GM19372 (cell line): ENCODE results near the gene INPP5D.
"Not testable (repeated sequence)": the region's sequence is repeated elsewhere in the genome, so short reads cannot be mapped to it uniquely, and the experiment has no call there.

ENCODE experiments used
- ATAC-seq: cut with Tn5 transposase; IDR thresholded peaks from one replicate; pipeline ENCODE4 v1.9.1; 2021; ENCODE audit warnings: mild to moderate bottlenecking, low read depth, moderate library complexity; ENCODE audit not compliant: unreplicated experiment

The INPP5D gene

DNA sequence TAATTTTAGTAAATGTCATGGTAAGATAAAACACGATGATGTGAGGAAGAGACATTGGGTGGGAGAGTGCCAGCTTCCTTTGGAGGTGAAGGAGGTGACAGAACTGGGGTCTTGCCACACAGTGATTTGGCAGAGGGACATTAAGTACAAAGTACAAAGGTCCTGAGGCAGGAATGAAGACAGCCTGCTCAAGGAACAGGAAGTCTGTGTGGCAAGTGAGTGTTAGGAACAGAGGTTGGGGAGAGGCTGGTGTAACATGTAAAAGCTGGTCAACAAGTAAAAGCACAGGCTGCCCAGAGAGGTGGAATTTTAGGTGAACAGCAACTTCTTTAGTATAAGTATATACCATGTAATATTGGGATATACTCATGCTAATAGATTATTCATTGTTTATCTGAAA, 73.1 kb downstream of the INPP5D start:
- ATAC-seq = no peak

GRCh38 chr2:233135421-233135820, 75.3 kb downstream of the INPP5D start:
- no peak for ATAC-seq

- no peak for ATAC-seq
These were observed 76.9 kb downstream of the INPP5D start for GRCh38 chr2:233137040-233137439.

DNA sequence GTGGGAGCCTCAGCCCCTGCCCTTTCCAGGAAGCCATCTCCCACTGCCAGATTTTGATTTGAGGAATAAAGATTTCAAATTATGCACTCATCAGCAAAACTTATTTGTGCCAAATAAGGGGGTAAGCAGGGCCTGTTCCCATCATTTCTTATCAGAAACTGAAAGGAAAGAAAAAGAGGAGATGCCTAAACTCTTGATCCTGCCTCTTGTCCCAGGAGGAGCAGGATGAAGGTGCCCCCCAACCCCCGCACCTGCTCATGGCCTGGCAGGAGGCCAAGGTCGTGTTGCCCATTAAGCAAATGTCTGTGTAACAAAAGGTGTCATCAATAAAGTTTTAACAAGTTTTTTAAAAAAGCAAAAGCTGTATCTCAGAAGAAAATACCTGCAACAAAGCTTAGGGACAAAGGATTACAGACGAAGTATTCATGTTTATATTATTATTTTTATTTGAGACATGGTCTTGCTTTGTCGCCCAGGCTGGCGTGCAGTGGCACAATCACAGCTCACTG, 80.0 kb downstream of the INPP5D start:
- no peak for ATAC-seq

DNA sequence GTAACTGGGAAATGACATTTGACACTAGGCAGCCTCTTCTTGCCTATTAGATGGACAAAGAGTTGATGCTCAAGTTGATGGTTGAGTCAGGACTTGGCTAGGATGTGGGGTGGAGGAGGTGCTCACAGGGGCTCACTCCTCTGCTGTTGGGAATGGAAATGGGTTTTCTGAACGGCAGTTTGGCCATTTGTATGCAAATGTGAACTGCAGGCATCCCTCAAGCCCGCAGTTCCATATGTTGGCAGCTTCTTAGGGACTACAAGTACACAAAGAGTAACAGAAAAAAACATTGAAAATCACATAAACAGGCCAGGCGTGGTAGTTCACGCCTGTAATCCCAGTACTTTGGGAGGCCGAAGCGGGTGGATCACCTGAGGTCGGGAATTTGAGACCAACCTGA, 80.8 kb downstream of the INPP5D start:
- no peak for ATAC-seq

DNA sequence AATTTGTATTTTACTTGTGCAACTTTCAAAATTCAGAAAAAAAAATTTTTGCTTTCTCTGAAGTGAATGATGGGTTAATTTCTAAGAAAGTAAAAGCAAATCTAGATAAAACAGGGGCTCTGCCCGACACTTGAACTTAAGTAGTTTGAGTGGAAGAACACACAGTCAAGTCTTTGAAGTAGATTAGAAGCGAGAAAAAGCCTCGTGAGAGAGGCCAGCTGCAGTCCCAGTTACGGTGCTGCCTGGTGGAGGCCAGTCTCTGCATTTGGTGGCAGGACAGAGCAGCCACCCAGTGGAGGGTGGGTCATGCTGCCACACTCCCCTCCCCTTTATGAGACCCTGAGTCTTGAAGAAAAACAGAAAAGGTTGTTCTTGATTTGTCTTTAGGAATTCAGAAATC, 81.8 kb downstream of the INPP5D start:
- ATAC-seq = no peak

GRCh38 chr2:233142355-233142897, 82.3 kb downstream of the INPP5D start:
- peak; percentile 74 for ATAC-seq

GRCh38 chr2:233143700-233144331, 83.7 kb downstream of the INPP5D start:
- ATAC-seq = no peak

- ATAC-seq = no peak
These were observed 85.6 kb downstream of the INPP5D start for GRCh38 chr2:233145726-233146125.

DNA sequence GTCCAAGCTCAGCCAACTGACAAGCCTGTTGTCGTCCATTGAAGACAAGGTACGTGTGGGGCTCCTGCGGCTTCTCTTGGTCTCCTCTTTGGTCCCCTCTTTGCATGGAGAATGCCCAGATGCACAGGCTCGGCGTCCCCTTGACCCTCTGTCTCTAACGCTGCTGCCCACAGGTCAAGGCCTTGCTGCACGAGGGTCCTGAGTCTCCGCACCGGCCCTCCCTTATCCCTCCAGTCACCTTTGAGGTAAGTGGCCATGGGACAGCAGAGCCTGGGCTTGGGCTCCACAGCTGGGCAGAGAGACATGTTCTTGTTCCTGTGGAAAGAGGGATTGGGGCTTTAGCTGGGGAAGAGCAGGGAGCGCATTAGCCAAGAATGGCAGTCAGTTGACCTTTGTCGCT, 86.1 kb downstream of the INPP5D start:
- ATAC-seq = no peak

GRCh38 chr2:233147136-233147828, 87.1 kb downstream of the INPP5D start:
- no peak for ATAC-seq

- no peak for ATAC-seq
These were observed 87.7 kb downstream of the INPP5D start for GRCh38 chr2:233147829-233148167.

DNA sequence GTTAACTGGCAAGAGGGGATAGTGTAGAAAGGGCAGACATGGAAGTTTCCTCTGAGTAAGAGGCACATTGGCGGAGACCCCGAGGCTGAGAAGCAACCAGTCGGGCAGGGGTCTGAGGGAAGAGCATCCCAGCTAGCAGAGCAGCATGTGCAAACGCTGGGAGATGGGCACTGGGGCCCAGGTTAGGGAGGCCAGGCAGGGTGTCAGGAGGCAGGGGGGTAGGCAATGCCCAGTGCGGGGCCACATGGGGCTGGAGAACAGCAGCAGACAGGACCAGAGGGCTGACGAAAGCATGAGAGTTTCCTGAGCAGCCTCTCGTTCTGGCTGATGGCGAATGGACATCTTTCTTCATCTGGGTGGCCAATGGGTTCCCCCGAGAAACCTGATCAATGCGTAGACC, 88.2 kb downstream of the INPP5D start:
- no peak for ATAC-seq

DNA sequence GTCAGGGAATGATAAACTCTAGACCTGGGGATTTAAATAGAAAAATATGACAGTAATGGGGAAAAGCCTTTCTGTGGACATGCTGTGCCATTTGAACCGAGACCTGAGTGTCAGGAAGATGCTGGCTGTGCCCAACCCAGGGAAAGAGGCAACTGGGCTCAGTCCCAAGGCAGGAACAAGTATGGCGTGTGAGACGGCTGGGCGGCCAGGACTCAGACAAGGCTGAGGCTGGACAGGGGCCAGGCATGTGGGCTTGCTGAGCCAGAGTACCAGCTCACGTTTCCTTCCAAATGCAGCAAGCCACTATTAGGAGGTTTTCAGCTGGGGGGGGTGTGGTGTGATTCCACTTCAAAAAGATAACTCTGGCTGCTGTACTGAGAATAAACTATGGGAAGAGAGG, 92.4 kb downstream of the INPP5D start:
- ATAC-seq = no peak

DNA sequence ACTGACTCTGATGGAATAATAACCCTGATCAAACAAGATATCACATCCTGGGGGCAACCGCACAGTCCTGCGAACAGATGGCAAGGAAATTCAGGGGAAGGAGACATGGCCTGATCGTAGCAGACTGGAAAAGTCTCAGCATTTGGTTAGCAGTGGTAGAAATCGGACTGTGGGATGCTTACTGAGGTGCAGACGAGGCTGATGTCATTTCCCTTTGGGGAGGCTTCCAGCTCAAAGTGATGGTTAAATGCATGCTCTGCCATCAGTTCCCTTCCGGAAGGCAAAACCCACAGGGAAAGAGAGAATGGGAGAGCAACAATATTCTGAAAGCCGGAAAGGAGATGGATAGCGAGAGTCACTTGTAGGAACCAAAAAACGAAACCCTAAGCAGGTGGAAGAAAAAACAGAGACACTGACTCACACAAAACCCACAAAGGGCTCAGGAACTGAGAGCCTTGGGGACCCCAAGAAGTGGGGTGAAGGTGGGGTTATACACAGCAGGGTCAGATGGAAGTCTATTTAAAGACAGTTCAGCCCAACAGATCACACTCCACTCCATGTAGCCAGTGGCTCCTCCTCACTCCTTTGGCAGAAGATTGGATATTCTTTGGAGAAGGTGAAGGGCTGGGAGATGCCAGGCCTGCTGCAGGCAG, 93.1 kb downstream of the INPP5D start:
- no peak for ATAC-seq

DNA sequence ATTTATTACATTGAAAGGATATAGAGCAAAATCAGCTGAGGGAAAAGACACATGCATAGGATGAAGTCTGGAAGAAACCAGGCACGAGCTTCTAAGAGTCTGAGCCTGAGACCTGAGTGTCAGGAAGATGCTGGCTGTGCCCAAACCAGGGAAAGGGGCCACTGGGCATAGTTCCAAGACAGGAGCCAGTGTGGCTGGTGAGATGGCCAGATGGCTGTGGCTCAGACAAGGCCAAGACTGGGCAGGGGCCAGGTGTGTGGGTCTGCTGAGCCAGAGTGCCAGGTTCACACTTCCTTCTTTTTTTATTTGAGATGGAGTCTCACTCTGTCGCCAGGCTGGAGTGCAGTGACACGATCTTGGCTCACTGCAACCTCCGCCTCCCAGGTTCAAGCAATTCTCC, 95.9 kb downstream of the INPP5D start:
- no peak for ATAC-seq

- not testable (repeated sequence) for ATAC-seq
These were observed 96.3 kb downstream of the INPP5D start for GRCh38 chr2:233156461-233156860.

GRCh38 chr2:233161730-233162129, 101.6 kb downstream of the INPP5D start:
- ATAC-seq = no peak

DNA sequence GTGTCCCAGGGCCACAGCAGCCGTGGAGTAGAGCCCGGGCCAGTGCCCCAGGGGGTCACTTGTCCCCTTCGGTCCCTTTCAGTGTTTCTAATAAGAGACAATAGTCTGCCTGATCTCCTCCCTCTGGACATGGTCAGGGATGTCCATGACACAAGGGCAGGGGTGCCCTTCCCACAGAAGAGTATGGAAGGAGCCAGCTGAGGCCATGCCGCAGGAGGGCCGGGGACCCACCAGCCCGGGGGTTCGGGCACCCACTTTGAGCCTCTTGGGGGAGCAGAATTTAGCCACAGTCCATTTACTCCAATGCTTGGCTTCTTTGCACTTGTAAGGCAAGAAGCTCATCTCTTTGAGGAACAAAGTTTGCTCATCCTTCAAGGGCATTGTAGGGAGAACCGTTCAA, 102.6 kb downstream of the INPP5D start:
- no peak for ATAC-seq

- ATAC-seq = no peak
These were observed 103.5 kb downstream of the INPP5D start for GRCh38 chr2:233163486-233164103.

- ATAC-seq = no peak
These were observed 104.0 kb downstream of the INPP5D start for GRCh38 chr2:233164128-233164635.
